Spleen (tissue), 11 donors: Measurements from ENCODE around the gene NCOR2. TPM values are rescaled to one million over a fixed set of nuclear protein-coding genes. Genes with fewer than 3 reads are reported as not detected.
A peak's percentile ranks its signal among the peaks of the same experiment; 100 is the strongest.

Experiments
- DNase-seq: peaks from one replicate; pipeline ENCODE4 v3.0.0-alpha.2; 2020
- H3K27ac ChIP-seq, 8 donors: fragments of 200-600 bp; sonication (generic) in 7 of 8; 1 replicate in 4 of 8; 2 replicates in 4 of 8; pipeline versions ENCODE4 v1.5.0 to v1.8.0; 2016 to 2021; ENCODE audit warnings: inconsistent platforms in 4 of 8, mild to moderate bottlenecking in 4 of 8, moderate library complexity in 1 of 8
- H3K27me3 ChIP-seq, 7 donors: fragments of 200-600 bp; sonication (generic) in 6 of 7; replicated peaks in 1 of 7; 1 replicate in 4 of 7; 2 replicates in 3 of 7; pipeline versions ENCODE4 v1.5.0 to v1.8.0; 2016 to 2021; ENCODE audit warnings: inconsistent platforms in 3 of 7, mild to moderate bottlenecking in 1 of 7
- H3K36me3 ChIP-seq, 6 donors: fragments of 200-600 bp; sonication (generic) in 5 of 6; 1 replicate in 4 of 6; 2 replicates in 2 of 6; pipeline versions ENCODE4 v1.5.0 to v1.8.0; 2016 to 2021; ENCODE audit warnings: inconsistent platforms in 2 of 6
- H3K4me1 ChIP-seq, 6 donors: fragments of 200-600 bp; sonication (generic) in 5 of 6; 1 replicate in 3 of 6; 2 replicates in 3 of 6; pipeline versions ENCODE4 v1.5.0 to v1.8.0; 2016 to 2021; ENCODE audit warnings: inconsistent platforms in 3 of 6
- H3K4me3 ChIP-seq, 8 donors: fragments of 200-600 bp; sonication (generic) in 7 of 8; 1 replicate in 4 of 8; 2 replicates in 4 of 8; pipeline versions ENCODE4 v1.5.0 to v1.8.0; 2016 to 2021; ENCODE audit warnings: inconsistent platforms in 4 of 8, mild to moderate bottlenecking in 4 of 8, moderate library complexity in 2 of 8
- H3K9me3 ChIP-seq, 8 donors: fragments of 200-600 bp; sonication (generic) in 7 of 8; 1 replicate in 4 of 8; 2 replicates in 4 of 8; pipeline versions ENCODE4 v1.5.0 to v1.8.0; 2016 to 2021; ENCODE audit warnings: inconsistent platforms in 4 of 8
- CTCF ChIP-seq, 11 experiments: fragments of 200-600 bp in 7 of 11; fragments of 450-650 bp in 4 of 11; sonication (generic) in 4 of 11; IDR thresholded peaks in 8 of 11; conservative IDR thresholded peaks in 3 of 11; 1 replicate in 7 of 11; 2 replicates in 4 of 11; pipeline versions ENCODE4 v1.4.0 to v1.8.0; 2016 to 2021; ENCODE audit warnings: antibody characterized with exemption in 11 of 11, inconsistent platforms in 4 of 11, mild to moderate bottlenecking in 1 of 11
- POLR2A ChIP-seq, 3 donors: fragments of 450-650 bp; IDR thresholded peaks; one replicate each; pipeline ENCODE4 v1.5.1; 2017; ENCODE audit warnings: antibody characterized with exemption in 3 of 3, mild to moderate bottlenecking in 1 of 3
- POLR2AphosphoS5 ChIP-seq, 3 donors: sonication (generic); formaldehyde crosslinking; IDR thresholded peaks; one replicate each; pipeline ENCODE4 v1.5.1; 2017; ENCODE audit warnings: antibody characterized with exemption in 3 of 3
- WGBS, 5 donors: extraction: QIAGEN DNeasy Blood & Tissue Kit in 3 of 5; methylation state at CpG; one replicate each; pipeline versions ENCODE4 v1.1.5 to v1.1.7; 2013 to 2018; 5-methylcytosine and 5-hydroxymethylcytosine counted together
- intact Hi-C: fragments of 100-400 bp; cut with DNase I; formaldehyde crosslinking; loops from one replicate; pipeline ENCODE4 v1.15.0; 2023; ENCODE audit warnings: low total_unique reads
- polyA plus RNA-seq, 3 donors: library from polyadenylated mRNA; stranded (reverse); fragments of 200-250 nt; gene quantifications; one replicate each; pipeline ENCODE4 v1.2.1, GENCODE V29; 2013
- total RNA-seq, 7 donors: library from RNA; depleted of rRNA in 3 of 7; stranded (reverse); fragments of >200 nt in 3 of 7; fragmentation: NEBNext Ultra II Directional in 4 of 7; extraction: Animal tissue kit (Norgen Biotek cat#: 25700) in 4 of 7; gene quantifications; one replicate each; pipeline versions ENCODE4 v1.1.0 to v1.2.1, GENCODE V29; 2016 to 2021
- donor health status: healthy with polysubstance abuse.
- donor health status: DM: no; HTN: no; CAD: no; lungs with moderate emphysema.
- donor health status: DM: no; HTN: no; CAD: no.
- donor health status: Bipolar disorder and iron deficiency.
- donor health status: healthy.
- donor health status: DM: no; HTN: no; CAD: no.
- donor health status: DM: yes; HTN: yes; CAD: no.

NCOR2 gene
- total and polyA plus RNA-seq, 10 donors, result 13.2 to 236 (median 157) TPM

GRCh38 chr12:124608450-124608870 is 41.0 kb upstream of the NCOR2 start:
- H3K9me3 ChIP-seq, result no peaks in the 10 kb centered on the region
- no peaks in the 10 kb centered on the region for H3K36me3 ChIP-seq
- intact Hi-C loops, result no loop called here
- peaks cover 15 to 48% (median 30%) of the 10 kb centered on the region in 6 donors for H3K4me1 ChIP-seq
- H3K27ac ChIP-seq, result peak overlapping the region in 4 of 8 donors; percentile 37 to 68 (median 58)
- DNase-seq, result no peak
- TF ChIP-seq CTCF (IDR thresholded peaks at IDR 0.05 in 8 of 11, conservative IDR thresholded peaks at IDR 0.05 in 3 of 11), result no peak
- TF ChIP-seq POLR2AphosphoS5 (IDR thresholded peaks at IDR 0.05), result no peak
- TF ChIP-seq POLR2A (IDR thresholded peaks at IDR 0.05), result no peak
- 25 to 45% (median 39%) methylated on average over 10 of the region's 10 CpGs for WGBS, 5 donors
- peaks cover 0 to 12% (median 0%) of the 10 kb centered on the region in 7 donors for H3K27me3 ChIP-seq
- peak overlapping the region in 2 of 8 donors; percentile 12 to 54 for H3K4me3 ChIP-seq

GRCh38 chr12:124607681-124608425 is 40.4 kb upstream of the NCOR2 start:
- TF ChIP-seq CTCF (IDR thresholded peaks at IDR 0.05 in 8 of 11, conservative IDR thresholded peaks at IDR 0.05 in 3 of 11) (no peak), POLR2AphosphoS5 (IDR thresholded peaks at IDR 0.05) (no peak), POLR2A (IDR thresholded peaks at IDR 0.05) (no peak)
- H3K9me3 ChIP-seq, result no peaks in the 10 kb centered on the region
- peak; percentile 73 for DNase-seq
- H3K36me3 ChIP-seq, result no peaks in the 10 kb centered on the region
- 91 to 95% (median 92%) methylated on average over 23 of the region's 23 CpGs for WGBS, 5 donors
- peak overlapping the region in 1 of 8 donors; percentile 54 for H3K4me3 ChIP-seq
- peaks cover 15 to 54% (median 30%) of the 10 kb centered on the region in 6 donors for H3K4me1 ChIP-seq
- intact Hi-C loops, result no loop called here
- peaks cover 0 to 12% (median 0%) of the 10 kb centered on the region in 7 donors for H3K27me3 ChIP-seq
- H3K27ac ChIP-seq, result peak overlapping the region in 4 of 8 donors; percentile 37 to 68 (median 58)

- H3K4me1 ChIP-seq, result peaks cover 15 to 54% (median 30%) of the 10 kb centered on the region in 6 donors
- no peak for DNase-seq
- H3K27me3 ChIP-seq, result peaks cover 0 to 12% (median 0%) of the 10 kb centered on the region in 7 donors
- H3K36me3 ChIP-seq, result no peaks in the 10 kb centered on the region
- TF ChIP-seq POLR2A (IDR thresholded peaks at IDR 0.05) (no peak), CTCF (IDR thresholded peaks at IDR 0.05 in 8 of 11, conservative IDR thresholded peaks at IDR 0.05 in 3 of 11) (no peak), POLR2AphosphoS5 (IDR thresholded peaks at IDR 0.05) (no peak)
- H3K27ac ChIP-seq, result no peak overlapping the region
- intact Hi-C loops, result no loop called here
- H3K4me3 ChIP-seq, result no peak overlapping the region
- H3K9me3 ChIP-seq, result no peaks in the 10 kb centered on the region
- 59 to 73% (median 65%) methylated on average over 22 of the region's 22 CpGs for WGBS, 5 donors
Observed at GRCh38 chr12:124605883-124606774, 38.7 kb upstream of the NCOR2 start.
